ENCODE data around the gene HSPB8. TPM values are rescaled to one million over a fixed set of nuclear protein-coding genes. Genes with fewer than 3 reads are reported as not detected.

The HSPB8 gene
- polyA plus RNA-seq, 1 donor from 2014 or later = not detected

DNA sequence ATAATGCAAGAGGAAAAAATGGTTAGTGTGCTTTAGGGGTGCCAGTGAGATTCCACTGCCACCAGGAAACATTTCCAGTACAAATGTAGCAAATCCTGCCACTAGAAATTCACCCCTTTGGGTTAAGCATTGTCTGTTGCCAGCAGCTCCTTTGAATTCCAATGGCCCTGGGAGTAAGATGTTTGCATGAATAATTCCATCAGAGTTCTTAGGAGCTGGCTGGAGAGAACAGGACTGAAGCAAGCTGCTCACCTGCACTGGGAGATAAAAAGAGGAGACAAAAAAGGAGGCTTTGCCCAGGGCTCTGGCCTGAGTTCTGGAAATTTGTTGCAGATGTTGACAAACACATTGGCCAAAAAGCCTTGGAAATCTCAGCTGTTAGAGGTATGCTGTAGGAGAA is 57.6 kb downstream of the HSPB8 start:
- no peak overlapping the region for H3K9ac ChIP-seq (ENCODE audit: low read length)

DNA sequence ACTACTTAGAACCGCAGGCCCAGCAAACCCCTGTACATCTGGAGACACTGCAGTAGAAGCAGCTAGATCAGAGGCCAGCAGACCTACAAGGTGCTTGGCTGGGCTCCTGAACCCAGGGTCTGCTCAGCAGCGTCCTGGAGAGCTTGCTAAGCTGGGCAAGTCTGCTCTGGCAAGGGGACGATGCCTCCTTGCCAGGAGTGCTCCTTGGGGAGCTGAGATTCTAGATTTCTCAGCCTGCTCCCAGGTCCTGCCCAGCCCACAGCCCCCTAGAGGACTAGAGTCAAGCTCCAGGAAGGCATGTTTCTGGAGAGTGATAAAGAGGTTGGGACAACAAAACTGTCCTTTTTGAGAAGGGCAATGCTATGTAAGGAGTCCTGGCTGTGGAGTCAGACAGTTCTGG is 60.3 kb downstream of the HSPB8 start:
- no peak overlapping the region for H3K4me2 ChIP-seq (ENCODE audit: low read length)
- no peaks in the 10 kb centered on the region for H3K9me3 ChIP-seq (ENCODE audit: low read length)
- H3F3A ChIP-seq (ENCODE audit: insufficient read depth, low read length, poor library complexity, severe bottlenecking) = no peaks in the 10 kb centered on the region
- TF ChIP-seq, protein P1, sequence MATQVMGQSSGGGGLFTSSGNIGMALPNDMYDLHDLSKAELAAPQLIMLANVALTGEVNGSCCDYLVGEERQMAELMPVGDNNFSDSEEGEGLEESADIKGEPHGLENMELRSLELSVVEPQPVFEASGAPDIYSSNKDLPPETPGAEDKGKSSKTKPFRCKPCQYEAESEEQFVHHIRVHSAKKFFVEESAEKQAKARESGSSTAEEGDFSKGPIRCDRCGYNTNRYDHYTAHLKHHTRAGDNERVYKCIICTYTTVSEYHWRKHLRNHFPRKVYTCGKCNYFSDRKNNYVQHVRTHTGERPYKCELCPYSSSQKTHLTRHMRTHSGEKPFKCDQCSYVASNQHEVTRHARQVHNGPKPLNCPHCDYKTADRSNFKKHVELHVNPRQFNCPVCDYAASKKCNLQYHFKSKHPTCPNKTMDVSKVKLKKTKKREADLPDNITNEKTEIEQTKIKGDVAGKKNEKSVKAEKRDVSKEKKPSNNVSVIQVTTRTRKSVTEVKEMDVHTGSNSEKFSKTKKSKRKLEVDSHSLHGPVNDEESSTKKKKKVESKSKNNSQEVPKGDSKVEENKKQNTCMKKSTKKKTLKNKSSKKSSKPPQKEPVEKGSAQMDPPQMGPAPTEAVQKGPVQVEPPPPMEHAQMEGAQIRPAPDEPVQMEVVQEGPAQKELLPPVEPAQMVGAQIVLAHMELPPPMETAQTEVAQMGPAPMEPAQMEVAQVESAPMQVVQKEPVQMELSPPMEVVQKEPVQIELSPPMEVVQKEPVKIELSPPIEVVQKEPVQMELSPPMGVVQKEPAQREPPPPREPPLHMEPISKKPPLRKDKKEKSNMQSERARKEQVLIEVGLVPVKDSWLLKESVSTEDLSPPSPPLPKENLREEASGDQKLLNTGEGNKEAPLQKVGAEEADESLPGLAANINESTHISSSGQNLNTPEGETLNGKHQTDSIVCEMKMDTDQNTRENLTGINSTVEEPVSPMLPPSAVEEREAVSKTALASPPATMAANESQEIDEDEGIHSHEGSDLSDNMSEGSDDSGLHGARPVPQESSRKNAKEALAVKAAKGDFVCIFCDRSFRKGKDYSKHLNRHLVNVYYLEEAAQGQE (IDR thresholded peaks at IDR 0.05; ENCODE audit: borderline replicate concordance) = no peak
- no peak for TF ChIP-seq POLR2AphosphoS5 (IDR thresholded peaks at IDR 0.05)
- no peak overlapping the region for H2AFZ ChIP-seq (ENCODE audit: low read depth, low read length)
- H3K27me3 ChIP-seq (ENCODE audit: insufficient read depth, low read depth, low read length) = no peaks in the 10 kb centered on the region
- H3K79me2 ChIP-seq (replicated peaks; ENCODE audit: insufficient read depth, low read length) = no peaks in the 10 kb centered on the region
- H4K20me1 ChIP-seq (ENCODE audit: insufficient read depth) = no peaks in the 10 kb centered on the region
- no peak overlapping the region for H3K9ac ChIP-seq (ENCODE audit: low read length)
- H3K27ac ChIP-seq (ENCODE audit: low read length) = no peak overlapping the region
- no peak overlapping the region for H3K4me3 ChIP-seq (ENCODE audit: low read length)
- no peaks in the 10 kb centered on the region for H3K9me2 ChIP-seq (ENCODE audit: insufficient read depth, low read length)
- H3K36me3 ChIP-seq (ENCODE audit: insufficient read depth, low read length) = no peaks in the 10 kb centered on the region

More for the DNA sequence above, 57.6 kb downstream of the HSPB8 start:
- Histone ChIP-seq H3K9me2 (ENCODE audit: insufficient read depth, low read length) (no peaks in the 10 kb centered on the region), H3K27me3 (ENCODE audit: insufficient read depth, low read depth, low read length) (no peaks in the 10 kb centered on the region), H3K27ac (ENCODE audit: low read length) (no peak overlapping the region), H2AFZ (ENCODE audit: low read depth, low read length) (no peak overlapping the region), H3F3A (ENCODE audit: insufficient read depth, low read length, poor library complexity, severe bottlenecking) (no peaks in the 10 kb centered on the region), H4K20me1 (ENCODE audit: insufficient read depth) (no peaks in the 10 kb centered on the region), H3K36me3 (ENCODE audit: insufficient read depth, low read length) (no peaks in the 10 kb centered on the region), H3K79me2 (replicated peaks; ENCODE audit: insufficient read depth, low read length) (no peaks in the 10 kb centered on the region), H3K4me3 (ENCODE audit: low read length) (no peak overlapping the region), H3K9me3 (ENCODE audit: low read length) (no peaks in the 10 kb centered on the region), H3K4me2 (ENCODE audit: low read length) (no peak overlapping the region)
- TF ChIP-seq EP300 (conservative IDR thresholded peaks at IDR 0.05; ENCODE audit: poor library complexity, severe bottlenecking) (no peak), EZH2 (IDR thresholded peaks at IDR 0.05; ENCODE audit: borderline replicate concordance, insufficient read depth, low read length, poor library complexity, severe bottlenecking) (no peak), RAD21 (conservative IDR thresholded peaks at IDR 0.05) (no peak), TAF1 (IDR thresholded peaks at IDR 0.05; ENCODE audit: low read depth) (no peak), MXI1 (conservative IDR thresholded peaks at IDR 0.05; ENCODE audit: poor library complexity, severe bottlenecking) (no peak), POLR2AphosphoS5 (IDR thresholded peaks at IDR 0.05) (no peak), SMC3 (conservative IDR thresholded peaks at IDR 0.05; ENCODE audit: poor library complexity) (no peak)
- TF ChIP-seq, protein P2, sequence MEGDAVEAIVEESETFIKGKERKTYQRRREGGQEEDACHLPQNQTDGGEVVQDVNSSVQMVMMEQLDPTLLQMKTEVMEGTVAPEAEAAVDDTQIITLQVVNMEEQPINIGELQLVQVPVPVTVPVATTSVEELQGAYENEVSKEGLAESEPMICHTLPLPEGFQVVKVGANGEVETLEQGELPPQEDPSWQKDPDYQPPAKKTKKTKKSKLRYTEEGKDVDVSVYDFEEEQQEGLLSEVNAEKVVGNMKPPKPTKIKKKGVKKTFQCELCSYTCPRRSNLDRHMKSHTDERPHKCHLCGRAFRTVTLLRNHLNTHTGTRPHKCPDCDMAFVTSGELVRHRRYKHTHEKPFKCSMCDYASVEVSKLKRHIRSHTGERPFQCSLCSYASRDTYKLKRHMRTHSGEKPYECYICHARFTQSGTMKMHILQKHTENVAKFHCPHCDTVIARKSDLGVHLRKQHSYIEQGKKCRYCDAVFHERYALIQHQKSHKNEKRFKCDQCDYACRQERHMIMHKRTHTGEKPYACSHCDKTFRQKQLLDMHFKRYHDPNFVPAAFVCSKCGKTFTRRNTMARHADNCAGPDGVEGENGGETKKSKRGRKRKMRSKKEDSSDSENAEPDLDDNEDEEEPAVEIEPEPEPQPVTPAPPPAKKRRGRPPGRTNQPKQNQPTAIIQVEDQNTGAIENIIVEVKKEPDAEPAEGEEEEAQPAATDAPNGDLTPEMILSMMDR (IDR thresholded peaks at IDR 0.05; ENCODE audit: poor library complexity, severe bottlenecking) = no peak
- TF ChIP-seq, protein P1 (IDR thresholded peaks at IDR 0.05; ENCODE audit: borderline replicate concordance) = no peak
